Measurements from ENCODE around the gene TAOK1.

Gene TAOK1

DNA sequence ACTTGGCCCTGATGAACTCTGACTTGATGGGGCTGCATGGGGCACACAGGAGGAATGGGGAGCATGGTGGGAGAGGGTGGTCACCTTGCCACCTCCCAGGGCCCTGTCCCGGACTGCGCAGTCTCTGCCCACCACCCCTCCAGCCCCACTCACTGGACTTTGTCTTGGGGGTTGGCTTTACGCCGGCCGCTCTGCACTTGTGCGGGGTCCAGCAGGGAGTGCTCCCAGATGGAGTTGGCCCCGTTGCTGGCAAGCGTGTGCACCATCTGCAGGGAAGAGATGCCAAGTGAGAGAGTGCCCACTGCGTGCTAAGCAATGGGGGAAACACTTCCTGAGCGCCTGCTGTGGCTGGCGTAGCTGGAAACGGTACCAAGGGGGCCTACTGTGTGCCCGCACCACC is 192.6 kb downstream of the TAOK1 start:
- DNase-seq (ENCODE audit: low read depth in 1 of 2, low spot score in 1 of 2): no peak
- Histone ChIP-seq H3K4me3 (replicated peaks; ENCODE audit: insufficient read depth, low read length) (no peak overlapping the region), H3K27me3 (ENCODE audit: insufficient read depth, poor library complexity, severe bottlenecking) (no peaks in the 10 kb centered on the region), H3K27ac (replicated peaks) (no peak overlapping the region)
- no peak for TF ChIP-seq POLR2AphosphoS5 (IDR thresholded peaks at IDR 0.05; ENCODE audit: low read depth)
- TF ChIP-seq, protein P1, sequence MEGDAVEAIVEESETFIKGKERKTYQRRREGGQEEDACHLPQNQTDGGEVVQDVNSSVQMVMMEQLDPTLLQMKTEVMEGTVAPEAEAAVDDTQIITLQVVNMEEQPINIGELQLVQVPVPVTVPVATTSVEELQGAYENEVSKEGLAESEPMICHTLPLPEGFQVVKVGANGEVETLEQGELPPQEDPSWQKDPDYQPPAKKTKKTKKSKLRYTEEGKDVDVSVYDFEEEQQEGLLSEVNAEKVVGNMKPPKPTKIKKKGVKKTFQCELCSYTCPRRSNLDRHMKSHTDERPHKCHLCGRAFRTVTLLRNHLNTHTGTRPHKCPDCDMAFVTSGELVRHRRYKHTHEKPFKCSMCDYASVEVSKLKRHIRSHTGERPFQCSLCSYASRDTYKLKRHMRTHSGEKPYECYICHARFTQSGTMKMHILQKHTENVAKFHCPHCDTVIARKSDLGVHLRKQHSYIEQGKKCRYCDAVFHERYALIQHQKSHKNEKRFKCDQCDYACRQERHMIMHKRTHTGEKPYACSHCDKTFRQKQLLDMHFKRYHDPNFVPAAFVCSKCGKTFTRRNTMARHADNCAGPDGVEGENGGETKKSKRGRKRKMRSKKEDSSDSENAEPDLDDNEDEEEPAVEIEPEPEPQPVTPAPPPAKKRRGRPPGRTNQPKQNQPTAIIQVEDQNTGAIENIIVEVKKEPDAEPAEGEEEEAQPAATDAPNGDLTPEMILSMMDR (IDR thresholded peaks at IDR 0.05; ENCODE audit: insufficient read depth, low read length): no peak
- TF ChIP-seq, protein P2, sequence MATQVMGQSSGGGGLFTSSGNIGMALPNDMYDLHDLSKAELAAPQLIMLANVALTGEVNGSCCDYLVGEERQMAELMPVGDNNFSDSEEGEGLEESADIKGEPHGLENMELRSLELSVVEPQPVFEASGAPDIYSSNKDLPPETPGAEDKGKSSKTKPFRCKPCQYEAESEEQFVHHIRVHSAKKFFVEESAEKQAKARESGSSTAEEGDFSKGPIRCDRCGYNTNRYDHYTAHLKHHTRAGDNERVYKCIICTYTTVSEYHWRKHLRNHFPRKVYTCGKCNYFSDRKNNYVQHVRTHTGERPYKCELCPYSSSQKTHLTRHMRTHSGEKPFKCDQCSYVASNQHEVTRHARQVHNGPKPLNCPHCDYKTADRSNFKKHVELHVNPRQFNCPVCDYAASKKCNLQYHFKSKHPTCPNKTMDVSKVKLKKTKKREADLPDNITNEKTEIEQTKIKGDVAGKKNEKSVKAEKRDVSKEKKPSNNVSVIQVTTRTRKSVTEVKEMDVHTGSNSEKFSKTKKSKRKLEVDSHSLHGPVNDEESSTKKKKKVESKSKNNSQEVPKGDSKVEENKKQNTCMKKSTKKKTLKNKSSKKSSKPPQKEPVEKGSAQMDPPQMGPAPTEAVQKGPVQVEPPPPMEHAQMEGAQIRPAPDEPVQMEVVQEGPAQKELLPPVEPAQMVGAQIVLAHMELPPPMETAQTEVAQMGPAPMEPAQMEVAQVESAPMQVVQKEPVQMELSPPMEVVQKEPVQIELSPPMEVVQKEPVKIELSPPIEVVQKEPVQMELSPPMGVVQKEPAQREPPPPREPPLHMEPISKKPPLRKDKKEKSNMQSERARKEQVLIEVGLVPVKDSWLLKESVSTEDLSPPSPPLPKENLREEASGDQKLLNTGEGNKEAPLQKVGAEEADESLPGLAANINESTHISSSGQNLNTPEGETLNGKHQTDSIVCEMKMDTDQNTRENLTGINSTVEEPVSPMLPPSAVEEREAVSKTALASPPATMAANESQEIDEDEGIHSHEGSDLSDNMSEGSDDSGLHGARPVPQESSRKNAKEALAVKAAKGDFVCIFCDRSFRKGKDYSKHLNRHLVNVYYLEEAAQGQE (IDR thresholded peaks at IDR 0.05; ENCODE audit: insufficient replicate concordance, low read depth): no peak
- no peak for TF ChIP-seq SPI1 (IDR thresholded peaks at IDR 0.05; ENCODE audit: borderline replicate concordance, low read depth)
- TF ChIP-seq GABPA (IDR thresholded peaks at IDR 0.05; ENCODE audit: low read depth): no peak

DNA sequence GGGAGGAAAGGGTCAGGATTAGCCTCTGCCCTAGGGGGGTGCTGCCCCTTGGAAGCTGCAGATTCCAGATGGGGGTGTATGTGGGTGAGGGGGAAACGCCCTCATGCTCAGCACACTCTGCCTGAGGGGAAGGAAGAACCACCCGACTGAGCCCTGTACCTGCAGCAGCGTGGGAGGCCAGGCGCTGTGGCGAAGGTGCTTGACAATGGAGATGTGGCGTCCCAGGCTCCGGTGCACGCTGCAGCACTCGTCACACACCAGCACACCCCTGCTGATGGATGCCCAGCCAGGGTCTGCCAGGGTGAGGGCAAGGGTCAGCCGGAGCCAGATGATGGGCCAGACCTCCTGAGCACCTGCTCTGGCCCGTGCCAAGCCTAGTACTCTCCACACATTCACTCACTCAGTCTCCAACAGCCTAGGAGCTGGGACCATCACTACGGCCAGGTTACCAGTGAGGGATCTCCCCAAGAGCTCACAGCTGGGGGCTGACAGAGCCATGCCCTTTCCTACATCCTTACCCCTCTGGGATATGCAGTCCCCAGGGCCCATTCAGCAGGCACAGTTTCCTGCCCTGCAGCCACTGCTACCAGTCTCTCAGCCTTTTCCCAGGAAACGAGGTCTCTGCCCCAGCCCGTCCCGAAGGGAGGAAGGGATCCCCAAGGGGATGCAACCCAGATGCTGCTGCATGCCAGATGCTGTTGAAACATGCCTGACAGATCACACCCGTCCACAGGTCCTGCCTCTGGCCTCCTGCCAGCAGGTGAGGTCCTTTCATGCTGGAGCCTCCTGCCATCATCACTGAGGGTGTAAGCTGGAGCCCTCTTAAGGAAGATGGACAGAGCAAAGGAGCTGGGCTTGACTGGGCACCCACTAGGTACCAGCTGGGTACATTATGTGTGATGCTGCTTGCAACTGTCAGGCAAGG is 193.4 kb downstream of the TAOK1 start:
- DNase-seq (ENCODE audit: low read depth in 1 of 2, low spot score in 1 of 2): no peak
- H3K27me3 ChIP-seq (ENCODE audit: insufficient read depth, poor library complexity, severe bottlenecking): no peaks in the 10 kb centered on the region
- no peak for TF ChIP-seq POLR2AphosphoS5 (IDR thresholded peaks at IDR 0.05; ENCODE audit: low read depth)
- TF ChIP-seq, protein P2 (IDR thresholded peaks at IDR 0.05; ENCODE audit: insufficient replicate concordance, low read depth): no peak
- no peak overlapping the region for H3K4me3 ChIP-seq (replicated peaks; ENCODE audit: insufficient read depth, low read length)
- no peak overlapping the region for H3K27ac ChIP-seq (replicated peaks)

DNA sequence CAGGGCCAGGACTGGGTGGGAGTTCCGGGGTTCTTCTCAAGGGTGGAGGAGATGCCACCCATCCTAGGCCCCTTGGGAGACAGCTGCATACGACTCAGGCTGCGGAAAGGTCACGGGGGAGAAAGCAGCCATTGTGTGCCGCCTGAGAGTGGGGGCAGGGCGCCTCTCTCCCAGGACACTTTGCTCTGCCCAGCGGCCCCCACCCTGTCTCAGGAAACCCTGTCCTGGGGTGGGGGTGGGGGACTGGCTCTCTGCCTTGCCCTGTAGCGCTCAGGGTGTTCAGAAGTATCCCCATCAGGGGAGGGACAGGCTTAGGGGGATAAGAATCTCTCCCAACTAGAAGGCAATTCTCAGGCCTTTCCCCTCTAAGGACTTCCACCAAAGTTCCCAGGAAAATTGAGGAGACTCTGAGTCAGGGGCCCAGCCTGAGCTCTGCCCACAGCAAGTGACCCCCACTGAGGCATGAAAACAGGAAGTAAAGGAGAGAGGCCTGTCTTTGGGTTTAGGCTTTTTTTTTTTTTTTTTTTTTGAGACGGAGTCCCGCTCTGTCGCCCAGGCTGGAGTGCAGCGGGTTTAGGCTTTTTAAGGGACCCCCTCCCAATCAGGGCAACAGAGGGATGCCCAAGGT is 194.4 kb downstream of the TAOK1 start:
- TF ChIP-seq GABPA (IDR thresholded peaks at IDR 0.05; ENCODE audit: low read depth) (no peak), POLR2AphosphoS5 (IDR thresholded peaks at IDR 0.05; ENCODE audit: low read depth) (no peak), SPI1 (IDR thresholded peaks at IDR 0.05; ENCODE audit: borderline replicate concordance, low read depth) (no peak)
- TF ChIP-seq, protein P1 (IDR thresholded peaks at IDR 0.05; ENCODE audit: insufficient read depth, low read length): no peak
- TF ChIP-seq, protein P2 (IDR thresholded peaks at IDR 0.05; ENCODE audit: insufficient replicate concordance, low read depth): no peak
- DNase-seq (ENCODE audit: low read depth in 1 of 2, low spot score in 1 of 2): no peak
- Histone ChIP-seq H3K27me3 (ENCODE audit: insufficient read depth, poor library complexity, severe bottlenecking) (no peaks in the 10 kb centered on the region), H3K27ac (replicated peaks) (no peak overlapping the region), H3K4me3 (replicated peaks; ENCODE audit: insufficient read depth, low read length) (no peak overlapping the region)

Measured in HL-60 (cell line).